DMS 273 treated with DMSO at 0.1 percent for 48 hours (cell line): ENCODE results near the gene TRMT1.
"Not testable (repeated sequence)": the region's sequence is repeated elsewhere in the genome, so short reads cannot be mapped to it uniquely, and the experiment has no call there.

ENCODE experiments used
- DNase-seq: peaks from one replicate; lab custom pipeline; 2025; lab: John Stamatoyannopoulos, UW

The TRMT1 gene

GRCh38 chr19:13150187-13150930 is 33.8 kb upstream of the TRMT1 start, which contains the start of the genes IER2 and STX10:
Gene IER2 (plus strand): TSS chr19:13150411. CDS start chr19:13153187, 2,776 bp downstream.
Gene STX10 (minus strand): TSS chr19:13150375. CDS start chr19:13150173, 202 bp downstream.
- DNase-seq = peak; percentile 82

- DNase-seq = no peak
These were observed 33.2 kb upstream of the TRMT1 start for GRCh38 chr19:13149628-13150186.

- DNase-seq = not testable (repeated sequence)
These were observed 32.7 kb upstream of the TRMT1 start for GRCh38 chr19:13149173-13149627.

- DNase-seq = no peak
These were observed 30.4 kb upstream of the TRMT1 start for GRCh38 chr19:13146763-13147563.

- no peak for DNase-seq
These were observed 23.2 kb upstream of the TRMT1 start for GRCh38 chr19:13139633-13140311.

- no peak for DNase-seq
These were observed 22.3 kb upstream of the TRMT1 start for GRCh38 chr19:13138916-13139198.

GRCh38 chr19:13138171-13138915 is 21.8 kb upstream of the TRMT1 start:
- no peak for DNase-seq

- no peak for DNase-seq
These were observed 20.8 kb upstream of the TRMT1 start for GRCh38 chr19:13137290-13137794.

- DNase-seq = no peak
These were observed 18.8 kb upstream of the TRMT1 start for GRCh38 chr19:13135068-13136062.

GRCh38 chr19:13134626-13135025 is 18.1 kb upstream of the TRMT1 start:
- no peak for DNase-seq

- DNase-seq = no peak
These were observed 16.8 kb upstream of the TRMT1 start for GRCh38 chr19:13133241-13133870.

- DNase-seq = no peak
These were observed 16.1 kb upstream of the TRMT1 start for GRCh38 chr19:13132471-13133180.

- no peak for DNase-seq
These were observed 14.4 kb upstream of the TRMT1 start for GRCh38 chr19:13130886-13131490.

GRCh38 chr19:13129384-13129783 is 12.8 kb upstream of the TRMT1 start:
- DNase-seq = no peak

- no peak for DNase-seq
These were observed 12.0 kb upstream of the TRMT1 start for GRCh38 chr19:13128583-13128982.

- no peak for DNase-seq
These were observed 11.5 kb upstream of the TRMT1 start for GRCh38 chr19:13127811-13128575.

- DNase-seq = no peak
These were observed 10.5 kb upstream of the TRMT1 start for GRCh38 chr19:13127051-13127450.
